Nephron (organoid): ENCODE data around the gene FAM47A.

Experiments
- H3K27ac Mint-ChIP-seq, 3 experiments: 2 replicates each; pipeline ENCODE4 v1.8.0; 2020; ENCODE audit warnings: mixed read lengths in 3 of 3, mild to moderate bottlenecking in 2 of 3, moderate library complexity in 1 of 3
- H3K27me3 Mint-ChIP-seq: 2 replicates; pipeline ENCODE4 v1.8.0; 2021; ENCODE audit warnings: low read depth, mild to moderate bottlenecking, moderate library complexity, mixed read lengths
- H3K36me3 Mint-ChIP-seq: 2 replicates; pipeline ENCODE4 v1.8.0; 2020; ENCODE audit warnings: low read depth, mixed read lengths
- H3K4me1 Mint-ChIP-seq: 2 replicates; pipeline ENCODE4 v1.8.0; 2020; ENCODE audit warnings: mixed read lengths
- H3K4me3 Mint-ChIP-seq, 3 experiments: 2 replicates each; pipeline ENCODE4 v1.8.0; 2020; ENCODE audit warnings: mild to moderate bottlenecking in 3 of 3, mixed read lengths in 3 of 3, moderate library complexity in 2 of 3
- H3K9me3 Mint-ChIP-seq: 2 replicates; pipeline ENCODE4 v1.8.0; 2020; ENCODE audit warnings: mixed read lengths
- TF ChIP-seq, protein P1 (sequence below), 3 experiments: fragments of 200-600 bp; sonication (generic); IDR thresholded peaks; one replicate each; pipeline ENCODE4 v1.5.0; 2021; ENCODE audit warnings: antibody characterized with exemption in 3 of 3; ENCODE audit not compliant: unreplicated experiment in 3 of 3

FAM47A gene

DNA sequence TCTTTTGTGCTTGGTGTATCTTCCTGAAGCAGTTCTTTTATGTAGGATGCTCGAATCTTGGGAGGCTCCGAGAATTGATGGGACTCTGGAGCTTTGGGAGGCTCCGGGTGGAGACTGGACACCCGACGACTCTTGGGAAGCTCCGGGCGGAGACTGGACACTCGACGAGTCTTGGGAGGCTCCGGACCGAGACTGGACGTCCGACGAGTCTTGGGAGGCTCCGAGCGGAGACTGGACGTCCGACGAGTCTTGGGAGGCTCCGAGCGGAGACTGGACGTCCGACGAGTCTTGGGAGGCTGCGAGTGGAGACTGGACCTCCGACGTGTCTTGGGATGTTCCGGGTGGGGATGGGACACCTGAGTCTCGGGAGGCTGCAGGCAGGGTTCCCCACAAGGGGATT, 1.6 kb downstream of the FAM47A start:
- H3K36me3 Mint-ChIP-seq, result no peaks in the 10 kb centered on the region
- TF ChIP-seq, protein P1, sequence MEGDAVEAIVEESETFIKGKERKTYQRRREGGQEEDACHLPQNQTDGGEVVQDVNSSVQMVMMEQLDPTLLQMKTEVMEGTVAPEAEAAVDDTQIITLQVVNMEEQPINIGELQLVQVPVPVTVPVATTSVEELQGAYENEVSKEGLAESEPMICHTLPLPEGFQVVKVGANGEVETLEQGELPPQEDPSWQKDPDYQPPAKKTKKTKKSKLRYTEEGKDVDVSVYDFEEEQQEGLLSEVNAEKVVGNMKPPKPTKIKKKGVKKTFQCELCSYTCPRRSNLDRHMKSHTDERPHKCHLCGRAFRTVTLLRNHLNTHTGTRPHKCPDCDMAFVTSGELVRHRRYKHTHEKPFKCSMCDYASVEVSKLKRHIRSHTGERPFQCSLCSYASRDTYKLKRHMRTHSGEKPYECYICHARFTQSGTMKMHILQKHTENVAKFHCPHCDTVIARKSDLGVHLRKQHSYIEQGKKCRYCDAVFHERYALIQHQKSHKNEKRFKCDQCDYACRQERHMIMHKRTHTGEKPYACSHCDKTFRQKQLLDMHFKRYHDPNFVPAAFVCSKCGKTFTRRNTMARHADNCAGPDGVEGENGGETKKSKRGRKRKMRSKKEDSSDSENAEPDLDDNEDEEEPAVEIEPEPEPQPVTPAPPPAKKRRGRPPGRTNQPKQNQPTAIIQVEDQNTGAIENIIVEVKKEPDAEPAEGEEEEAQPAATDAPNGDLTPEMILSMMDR (IDR thresholded peaks at IDR 0.05; ENCODE audit: unreplicated experiment in 3 of 3), result no peak
- no peak overlapping the region for H3K27ac Mint-ChIP-seq
- no peaks in the 10 kb centered on the region for H3K4me1 Mint-ChIP-seq
- H3K9me3 Mint-ChIP-seq, result peaks cover 7% of the 10 kb centered on the region
- H3K27me3 Mint-ChIP-seq, result no peaks in the 10 kb centered on the region
- H3K4me3 Mint-ChIP-seq, result no peak overlapping the region

DNA sequence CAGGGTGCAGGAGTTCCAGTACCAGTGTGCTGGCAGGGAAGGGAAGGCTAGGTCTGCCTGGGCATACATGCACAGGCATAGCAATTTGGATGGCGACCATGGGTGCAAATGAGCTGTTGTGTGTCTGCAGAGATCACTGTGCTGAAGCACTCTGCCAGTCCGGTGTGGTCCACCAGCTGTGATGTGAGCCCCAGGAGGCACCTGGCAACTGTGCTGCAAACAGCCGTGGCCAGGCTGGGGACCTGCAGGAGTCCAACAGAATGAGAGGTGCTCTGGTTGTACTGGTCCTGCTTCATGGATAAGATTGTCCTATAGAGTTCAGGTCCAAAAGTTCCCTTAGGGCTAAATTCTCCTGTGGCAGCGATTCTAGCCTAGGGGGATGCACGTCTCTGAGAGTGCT, 6.1 kb downstream of the FAM47A start:
- H3K27ac Mint-ChIP-seq, result no peak overlapping the region
- TF ChIP-seq, protein P1 (IDR thresholded peaks at IDR 0.05; ENCODE audit: unreplicated experiment in 3 of 3), result no peak

GRCh38 chrX:34119122-34119521, 13.0 kb downstream of the FAM47A start:
- TF ChIP-seq, protein P1 (IDR thresholded peaks at IDR 0.05; ENCODE audit: unreplicated experiment in 3 of 3), result no peak
- peaks cover 10% of the 10 kb centered on the region for H3K9me3 Mint-ChIP-seq
- H3K27me3 Mint-ChIP-seq, result no peaks in the 10 kb centered on the region
- H3K4me1 Mint-ChIP-seq, result no peaks in the 10 kb centered on the region
- H3K27ac Mint-ChIP-seq, result no peak overlapping the region
- no peaks in the 10 kb centered on the region for H3K36me3 Mint-ChIP-seq
- H3K4me3 Mint-ChIP-seq, result no peak overlapping the region

More for the DNA sequence above, 6.1 kb downstream of the FAM47A start:
- Mint-ChIP-seq H3K9me3 (peaks cover 15% of the 10 kb centered on the region), H3K4me3 (no peak overlapping the region), H3K4me1 (no peaks in the 10 kb centered on the region), H3K27me3 (no peaks in the 10 kb centered on the region), H3K36me3 (no peaks in the 10 kb centered on the region)

DNA sequence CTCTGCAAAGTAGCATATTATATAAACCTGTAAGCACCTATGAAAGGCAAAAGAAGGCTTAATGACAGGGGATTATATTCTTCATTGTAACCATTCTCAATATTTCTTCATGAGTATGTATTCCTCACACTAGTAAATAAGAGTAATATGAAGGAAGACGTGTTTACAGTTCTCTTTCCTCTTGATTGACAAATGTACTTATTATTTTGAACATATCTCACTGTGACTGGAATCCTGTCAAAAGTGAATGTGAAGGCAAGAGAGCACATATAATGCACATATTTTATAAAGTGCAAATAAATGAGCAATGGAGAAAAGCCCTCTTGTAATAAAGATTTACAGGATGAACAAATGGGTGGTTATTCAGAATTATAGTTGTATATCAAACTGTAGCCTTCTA, 19.7 kb downstream of the FAM47A start:
- H3K9me3 Mint-ChIP-seq, result peaks cover 3% of the 10 kb centered on the region
- no peaks in the 10 kb centered on the region for H3K27me3 Mint-ChIP-seq
- H3K4me3 Mint-ChIP-seq, result no peak overlapping the region
- no peak overlapping the region for H3K27ac Mint-ChIP-seq
- H3K36me3 Mint-ChIP-seq, result no peaks in the 10 kb centered on the region
- TF ChIP-seq, protein P1 (IDR thresholded peaks at IDR 0.05; ENCODE audit: unreplicated experiment in 3 of 3), result no peak
- H3K4me1 Mint-ChIP-seq, result no peaks in the 10 kb centered on the region
